HG03097 (cell line): ENCODE measurements around the gene TDRD12.
A peak's percentile ranks its signal among the peaks of the same experiment; 100 is the strongest.
"Not testable (repeated sequence)": the region's sequence is repeated elsewhere in the genome, so short reads cannot be mapped to it uniquely, and the experiment has no call there.

ENCODE experiments used
- ATAC-seq: cut with Tn5 transposase; IDR thresholded peaks from one replicate; pipeline ENCODE4 v1.9.1; 2021; ENCODE audit not compliant: unreplicated experiment, low FRiP score

TDRD12 gene

DNA sequence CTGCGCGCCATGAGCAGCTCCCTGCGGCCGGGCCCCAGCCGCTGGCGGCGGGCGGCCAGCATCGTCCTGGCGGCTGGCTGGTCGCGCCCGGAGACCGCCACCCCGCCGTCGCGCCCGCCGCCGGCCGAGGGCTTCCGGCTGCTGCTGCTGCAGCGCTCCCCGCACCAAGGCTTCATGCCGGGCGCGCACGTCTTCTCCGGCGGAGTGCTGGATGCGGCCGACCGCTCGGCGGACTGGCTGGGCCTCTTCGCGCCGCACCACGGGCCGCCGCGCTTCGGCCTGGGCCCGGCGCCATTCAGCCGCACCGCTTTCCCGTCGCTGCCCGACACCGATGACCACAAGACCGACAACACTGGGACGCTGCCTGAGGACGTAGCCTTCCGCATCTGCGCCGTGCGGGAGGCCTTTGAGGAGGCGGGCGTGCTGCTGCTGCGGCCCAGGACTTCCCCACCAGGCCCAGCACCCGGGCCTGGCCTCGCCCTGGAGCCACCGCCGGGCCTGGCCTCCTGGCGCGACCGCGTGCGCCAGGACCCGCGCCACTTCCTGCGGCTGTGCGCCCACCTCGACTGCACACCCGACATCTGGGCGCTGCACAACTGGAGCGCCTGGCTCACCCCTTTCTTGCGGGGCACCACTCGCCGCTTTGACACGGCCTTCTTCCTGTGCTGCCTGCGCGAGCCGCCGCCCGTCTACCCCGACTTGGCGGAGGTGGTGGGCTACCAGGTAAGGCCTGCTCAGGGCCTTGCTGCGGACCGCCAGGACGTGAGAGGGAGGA lies 27.4 kb upstream of the TDRD12 start:
- ATAC-seq, result peak; percentile 43

DNA sequence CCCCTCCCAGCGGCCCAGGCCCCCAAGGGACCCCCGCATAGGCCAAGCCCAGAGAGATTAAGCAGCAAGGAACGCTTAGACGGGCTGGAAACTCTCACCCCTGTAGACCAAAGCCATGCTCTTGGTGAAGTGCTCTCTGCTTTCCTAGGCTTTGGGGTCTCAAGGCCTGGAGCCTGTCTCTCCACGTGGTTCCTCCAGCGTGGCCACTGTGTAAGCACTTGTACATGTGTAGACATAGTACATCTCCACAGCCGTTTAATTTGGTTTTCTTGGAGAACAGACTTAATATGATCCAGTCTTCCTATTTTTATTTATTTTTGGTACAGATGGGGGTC lies 26.9 kb upstream of the TDRD12 start:
- peak; percentile 13 for ATAC-seq

DNA sequence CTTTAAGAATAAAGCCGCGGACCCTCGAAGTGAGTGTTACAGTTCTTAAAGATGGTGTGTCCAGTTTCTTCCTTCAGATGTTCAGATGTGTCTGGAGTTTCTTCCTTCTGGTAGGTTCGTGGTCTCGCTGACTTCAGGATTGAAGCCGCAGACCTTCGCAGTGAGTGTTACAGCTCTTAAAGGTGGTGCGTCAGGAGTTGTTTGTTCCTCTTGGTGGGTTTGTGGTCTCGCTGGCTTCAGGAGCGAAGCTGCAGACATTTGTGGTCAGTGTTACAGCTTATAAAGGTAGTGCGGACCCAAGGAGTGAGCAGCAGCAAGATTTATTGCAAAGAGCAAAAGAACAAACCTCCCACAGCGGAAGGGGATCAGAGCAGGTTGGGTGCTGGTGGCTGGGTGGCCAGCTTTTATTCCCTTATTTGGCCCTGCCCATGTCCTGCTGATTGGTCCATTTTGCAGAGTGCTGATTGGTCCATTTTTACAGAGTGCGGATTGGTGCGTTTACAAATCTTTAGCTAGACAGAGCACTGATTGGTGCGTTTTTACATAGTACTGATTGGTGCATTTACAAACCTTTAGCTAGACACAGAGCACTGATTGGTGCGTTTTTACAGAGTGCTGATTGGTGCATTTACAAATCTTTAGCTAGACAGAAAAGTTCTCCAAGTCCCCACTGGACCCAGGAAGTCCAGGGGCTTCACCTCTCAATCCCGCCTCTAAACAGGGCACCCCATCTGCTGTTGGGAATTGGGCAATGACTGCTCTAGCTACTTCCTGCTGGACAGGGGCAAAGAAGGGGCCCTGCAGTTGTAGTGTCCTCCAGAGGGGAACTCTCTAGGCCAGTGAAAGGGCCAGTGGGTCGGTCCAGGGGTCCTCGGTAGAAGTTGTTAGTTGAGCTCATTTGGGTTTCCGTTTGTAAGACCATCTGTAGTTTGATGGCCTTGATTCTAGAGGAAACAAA lies 26.1 kb upstream of the TDRD12 start:
- not testable (repeated sequence) for ATAC-seq

DNA sequence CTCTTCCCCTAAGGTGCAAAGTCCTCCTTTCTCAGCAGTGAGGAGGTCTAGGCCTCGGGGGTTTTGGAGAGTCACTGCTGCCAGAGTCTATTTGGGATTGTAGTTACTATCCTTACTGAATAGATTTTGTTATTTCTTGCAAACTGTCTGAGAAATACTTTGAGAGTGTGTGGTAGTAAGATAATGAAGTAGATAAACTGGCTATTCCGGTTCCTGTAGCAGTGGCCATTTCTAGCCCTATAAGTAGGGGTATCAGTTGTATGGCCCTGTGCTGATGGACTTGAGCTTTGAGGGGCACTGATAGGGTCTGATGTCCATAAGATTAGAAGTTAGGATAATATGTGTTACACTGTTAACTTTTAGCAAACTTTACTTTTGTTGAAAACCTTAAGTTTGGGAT lies 25.3 kb upstream of the TDRD12 start:
- ATAC-seq, result not testable (repeated sequence)

DNA sequence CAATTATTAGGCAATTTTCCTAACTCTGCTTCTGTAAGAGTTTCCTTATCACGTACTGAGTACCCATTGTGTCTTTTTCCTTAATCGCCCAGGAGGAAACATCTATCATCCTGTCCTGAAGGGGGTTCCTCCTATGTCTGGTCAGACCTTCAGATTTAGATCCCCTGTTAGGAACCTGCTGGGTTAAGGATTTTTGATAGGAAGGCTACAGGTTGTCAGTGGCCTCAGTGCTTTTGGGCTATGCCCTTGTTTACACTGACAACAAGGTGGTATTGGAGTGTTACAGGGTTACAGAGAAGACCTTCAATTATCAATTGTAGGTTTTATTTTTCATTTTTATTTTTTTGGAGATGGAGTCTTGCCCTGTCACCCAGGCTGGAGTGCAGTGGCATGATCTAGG lies 24.7 kb upstream of the TDRD12 start:
- not testable (repeated sequence) for ATAC-seq

DNA sequence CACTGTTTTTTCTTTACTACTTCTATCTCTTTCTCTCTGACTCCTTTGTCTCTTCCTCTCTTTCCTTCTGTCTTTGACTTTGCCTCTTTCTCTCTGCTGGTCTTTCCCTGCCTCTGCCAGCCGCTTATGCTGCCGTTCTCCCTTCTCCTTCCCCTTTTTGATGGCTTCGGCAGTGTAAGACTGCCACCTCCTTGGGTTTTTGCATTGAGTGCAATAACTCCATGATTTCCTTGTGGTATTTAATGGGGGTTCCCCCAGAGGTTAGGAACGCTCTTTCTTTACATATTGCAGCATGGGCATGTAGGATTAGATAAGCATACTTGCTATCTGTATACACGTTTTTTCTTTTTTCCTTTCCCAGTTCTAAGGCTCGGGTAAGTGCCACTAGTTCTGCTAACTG lies 24.1 kb upstream of the TDRD12 start:
- ATAC-seq, result not testable (repeated sequence)

DNA sequence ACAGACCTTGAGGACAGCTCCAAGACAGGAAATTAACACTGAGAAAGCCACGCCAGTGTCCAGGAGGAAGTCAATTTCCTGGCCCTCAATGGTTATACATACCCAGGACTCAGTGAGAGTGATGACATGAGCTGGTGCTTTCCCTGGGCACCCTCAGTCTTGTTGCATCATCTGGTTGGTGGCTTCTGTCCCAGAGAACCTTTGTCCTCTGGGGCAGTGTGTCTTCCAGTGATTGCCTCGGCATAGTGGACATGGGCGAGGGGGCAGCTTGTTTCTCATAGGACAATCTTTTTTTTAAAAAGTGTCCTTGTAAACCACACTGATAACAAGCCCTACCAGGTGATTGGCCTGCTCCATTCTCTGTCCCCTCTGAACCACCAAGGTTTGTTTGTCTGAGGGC lies 22.8 kb upstream of the TDRD12 start:
- not testable (repeated sequence) for ATAC-seq

DNA sequence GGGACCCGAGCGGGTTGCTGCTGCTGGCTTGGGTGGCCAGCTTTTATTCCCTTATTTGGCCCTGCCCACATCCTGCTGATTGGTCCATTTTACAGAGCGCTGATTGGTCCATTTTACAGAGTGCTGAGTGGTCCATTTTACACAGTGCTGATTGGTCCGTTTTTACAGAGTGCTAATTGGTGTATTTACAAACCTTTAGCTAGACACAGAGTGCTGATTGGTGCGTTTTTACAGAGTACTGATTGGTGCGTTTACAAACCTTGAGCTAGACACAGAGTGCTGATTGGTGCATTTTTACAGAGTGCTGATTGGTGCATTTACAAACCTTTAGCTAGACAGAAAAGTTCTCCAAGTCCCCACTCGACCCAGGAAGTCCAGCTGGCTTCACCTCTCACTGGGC lies 19.4 kb upstream of the TDRD12 start:
- ATAC-seq, result not testable (repeated sequence)

DNA sequence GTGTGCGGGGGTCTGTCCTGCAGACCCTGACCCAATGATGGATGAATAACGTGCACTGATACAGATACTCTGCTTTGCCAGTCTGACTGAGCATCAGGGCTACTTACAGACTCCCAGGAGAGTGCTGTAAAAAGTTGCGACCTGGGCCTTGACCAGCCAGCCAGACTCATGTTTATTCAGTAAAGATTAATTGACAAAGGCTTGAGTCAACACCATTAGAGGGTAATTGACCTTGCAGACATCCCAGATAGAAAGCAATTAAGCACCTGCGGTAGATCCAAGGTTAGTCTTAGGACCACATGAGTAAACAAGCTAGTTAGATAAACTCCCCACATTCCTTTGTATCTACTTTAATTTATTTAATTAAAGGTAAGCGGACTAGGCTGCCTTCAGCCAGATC lies 17.6 kb upstream of the TDRD12 start:
- ATAC-seq, result no peak

DNA sequence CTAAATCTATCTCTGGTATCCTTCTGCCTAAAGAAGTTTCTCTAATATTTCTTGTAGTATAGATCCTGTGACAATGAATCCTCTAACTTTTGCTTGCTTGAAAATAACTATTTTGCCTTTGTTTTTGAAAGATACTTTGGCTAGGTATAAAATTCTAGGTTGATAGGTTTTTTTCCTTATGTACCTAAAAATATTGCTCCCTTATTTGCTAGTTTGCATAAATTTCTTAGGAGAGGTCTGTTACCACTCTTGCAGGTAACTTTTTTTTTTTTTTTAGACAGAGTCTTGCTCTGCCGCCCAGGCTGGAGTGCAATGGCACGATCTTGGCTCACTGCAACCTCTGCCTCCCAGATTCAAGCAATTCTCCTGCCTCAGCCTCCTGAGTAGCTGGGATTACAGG lies 15.6 kb upstream of the TDRD12 start:
- not testable (repeated sequence) for ATAC-seq

DNA sequence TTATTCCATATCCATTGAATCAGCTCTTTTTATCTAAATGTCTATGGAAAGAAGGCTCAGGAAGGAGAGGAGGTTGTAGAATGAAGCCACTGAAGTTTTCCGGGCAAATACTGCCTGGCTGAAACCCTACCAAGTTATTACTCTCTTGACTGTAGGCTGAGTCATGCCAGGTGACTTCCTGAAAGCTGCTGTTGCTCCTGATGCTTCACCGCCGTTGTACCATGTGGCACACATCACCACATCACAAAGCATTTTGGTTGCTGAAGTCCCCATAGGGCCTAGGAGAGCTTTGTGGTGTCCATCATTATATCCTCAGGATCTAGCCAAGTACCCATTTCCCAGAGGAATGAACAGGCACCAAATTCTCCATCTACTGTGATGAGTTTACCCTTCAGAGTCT lies 11.1 kb upstream of the TDRD12 start:
- no peak for ATAC-seq

DNA sequence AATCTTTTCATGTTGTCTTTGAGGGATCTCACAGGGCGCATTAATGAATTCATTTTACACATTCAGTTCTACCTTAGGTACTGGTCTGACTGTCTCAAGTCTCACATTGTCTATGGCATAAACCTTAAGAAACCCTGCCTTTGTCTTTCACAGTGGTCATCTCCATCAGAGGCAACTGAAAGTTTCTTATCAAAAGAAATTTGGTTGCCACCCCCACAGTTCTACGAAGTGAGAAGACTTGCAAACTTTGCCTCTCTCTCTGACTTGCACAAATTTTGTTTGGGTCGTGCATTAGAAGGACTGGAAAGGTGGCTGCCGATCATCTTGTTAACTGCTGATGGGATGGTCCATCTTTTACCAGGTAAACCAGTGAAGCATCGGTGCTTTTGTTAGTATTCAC lies 10.5 kb upstream of the TDRD12 start:
- no peak for ATAC-seq

DNA sequence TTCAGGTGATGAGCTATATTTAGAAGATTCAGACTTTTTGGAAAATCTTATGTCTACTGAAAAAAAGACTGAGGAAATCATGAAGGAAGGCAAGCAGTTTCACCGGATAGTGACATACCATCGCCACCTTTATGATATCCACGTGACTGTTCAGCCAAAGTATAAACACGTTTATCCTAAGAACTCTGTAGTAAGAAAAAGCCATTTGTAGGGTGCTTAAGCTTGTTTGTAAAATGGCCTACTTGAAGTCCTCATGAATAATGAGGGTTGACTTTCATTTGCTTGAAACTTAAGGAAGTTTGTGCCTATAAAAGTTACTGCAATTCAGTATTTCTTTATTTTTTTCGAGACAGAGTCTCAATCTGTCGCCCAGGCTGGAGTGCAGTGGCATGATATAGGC lies 7.8 kb upstream of the TDRD12 start:
- ATAC-seq, result no peak

DNA sequence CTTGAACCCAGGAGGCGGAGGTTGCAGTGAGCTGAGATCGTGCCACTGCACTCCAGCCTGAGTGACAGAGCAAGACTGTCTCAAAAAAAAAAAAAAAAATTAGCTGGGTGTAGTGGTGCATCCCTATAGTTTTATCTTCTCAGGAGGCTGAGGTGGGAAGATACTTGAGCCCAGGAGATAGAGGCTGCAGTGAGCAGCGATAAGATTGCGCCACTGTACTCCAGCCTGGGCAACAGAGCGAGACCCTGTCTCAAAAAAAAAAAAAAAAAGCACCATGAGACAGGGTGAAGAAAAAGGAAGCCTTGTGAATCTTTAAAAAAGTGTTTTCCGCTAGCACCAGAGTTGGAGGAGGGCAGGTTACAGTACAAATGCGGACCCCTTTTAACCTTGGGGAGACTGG lies 3.4 kb upstream of the TDRD12 start:
- not testable (repeated sequence) for ATAC-seq

DNA sequence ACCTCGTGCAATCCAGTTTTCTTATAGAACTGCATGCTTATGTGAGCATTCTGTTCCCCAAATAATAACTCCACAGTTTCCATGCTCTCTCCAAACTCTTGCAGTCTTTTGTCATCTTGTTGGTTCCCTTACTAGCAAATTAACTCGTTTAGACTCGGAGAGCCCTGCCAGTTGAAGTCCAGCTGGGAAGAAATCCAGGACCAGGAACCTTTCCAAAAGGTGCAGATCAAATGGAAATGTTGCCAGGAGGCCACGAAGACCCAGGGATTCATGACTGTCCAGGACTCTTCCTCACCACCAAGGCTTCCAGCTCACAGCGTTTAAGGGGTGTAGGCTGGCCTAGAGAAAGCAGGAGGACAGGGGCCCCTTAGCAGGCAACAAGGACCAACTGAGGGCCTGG lies 2.1 kb upstream of the TDRD12 start:
- no peak for ATAC-seq

DNA sequence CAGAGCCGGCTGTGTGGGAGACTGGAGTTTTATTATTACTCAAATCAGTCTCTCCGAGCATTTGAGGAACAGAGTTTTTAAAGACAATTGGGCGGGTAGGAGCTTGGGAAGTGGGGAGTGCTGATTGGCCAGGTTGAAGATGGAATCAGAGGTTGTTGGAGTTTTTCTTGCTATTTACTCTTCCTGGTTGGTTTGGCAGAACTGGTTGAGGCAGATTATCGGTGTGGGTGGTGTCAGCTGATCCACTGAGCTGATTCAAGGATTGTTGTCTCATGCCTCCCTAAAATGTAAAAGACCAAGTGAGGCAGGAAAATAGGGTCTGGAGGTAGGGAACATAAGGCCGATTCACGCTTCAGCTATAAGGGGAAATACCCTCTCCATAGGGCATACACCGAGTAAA lies 1.3 kb upstream of the TDRD12 start:
- ATAC-seq, result no peak

DNA sequence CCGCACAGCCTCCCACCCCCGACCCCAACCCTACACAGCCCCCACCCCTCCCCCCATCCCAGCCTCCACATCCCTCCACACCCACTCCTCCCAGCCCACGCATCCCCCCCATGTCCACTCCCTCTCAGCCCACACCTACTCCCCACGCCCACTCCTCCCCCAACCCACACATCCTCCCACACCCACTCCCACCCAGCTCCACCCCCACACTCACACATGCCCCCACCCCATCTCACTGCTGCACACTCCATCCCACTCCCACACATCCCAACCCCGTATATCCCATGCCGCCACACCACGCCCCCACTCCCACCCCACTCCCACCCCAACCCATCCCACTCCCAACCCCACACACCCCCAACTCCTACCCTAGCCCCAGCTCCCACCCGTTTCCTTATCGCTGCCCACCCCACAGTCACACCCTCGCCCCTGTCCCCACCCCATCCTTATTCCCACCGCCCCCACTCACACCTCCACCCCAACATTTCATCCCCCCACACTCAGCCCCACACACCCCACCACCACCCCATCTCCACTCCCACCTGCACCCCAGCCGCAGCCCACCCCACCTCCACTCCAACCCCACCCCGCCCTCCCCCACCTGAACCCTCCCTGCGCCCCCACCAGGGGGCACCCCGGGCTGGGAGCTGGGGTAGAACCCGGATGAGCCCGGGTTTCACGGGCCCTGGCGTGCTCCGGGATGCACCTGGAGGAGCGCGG lies 809 bp downstream of the TDRD12 start:
- no peak for ATAC-seq

DNA sequence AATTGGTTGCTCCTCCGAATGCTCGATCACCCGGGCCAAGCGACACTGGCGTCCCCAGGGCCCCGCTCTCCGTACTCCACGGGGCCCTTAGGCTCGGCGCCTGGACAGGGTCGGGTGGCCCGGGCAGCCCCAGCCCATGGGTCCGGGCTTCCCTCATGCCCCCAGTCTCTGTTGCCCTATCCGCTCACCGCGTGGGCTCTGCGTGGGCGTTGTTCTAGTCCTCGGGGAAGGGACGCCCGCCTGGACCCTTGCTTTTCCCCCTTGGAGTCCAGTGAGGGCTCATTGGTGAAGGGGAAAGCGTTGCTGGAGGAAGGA lies 1.3 kb downstream of the TDRD12 start:
- ATAC-seq, result no peak

DNA sequence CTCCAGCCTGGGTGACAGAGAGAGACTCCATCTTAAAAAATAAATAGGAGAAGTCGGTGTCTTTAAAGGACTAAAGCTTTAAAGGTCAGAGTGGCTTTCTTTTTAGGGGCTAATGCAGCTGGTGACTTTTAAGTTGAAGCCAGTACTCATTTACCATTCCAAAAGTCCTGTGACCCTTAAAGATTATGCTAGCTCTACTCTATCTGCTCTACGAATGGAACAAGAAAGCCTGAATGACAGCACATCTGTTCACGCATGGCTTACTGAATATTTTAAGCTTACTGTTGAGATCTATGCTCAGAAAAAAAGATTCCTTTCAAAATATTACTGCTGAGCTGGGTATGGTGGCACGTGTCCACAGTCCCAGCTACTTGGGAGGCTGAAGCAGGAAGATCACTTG lies 16.4 kb downstream of the TDRD12 start:
- ATAC-seq, result no peak

DNA sequence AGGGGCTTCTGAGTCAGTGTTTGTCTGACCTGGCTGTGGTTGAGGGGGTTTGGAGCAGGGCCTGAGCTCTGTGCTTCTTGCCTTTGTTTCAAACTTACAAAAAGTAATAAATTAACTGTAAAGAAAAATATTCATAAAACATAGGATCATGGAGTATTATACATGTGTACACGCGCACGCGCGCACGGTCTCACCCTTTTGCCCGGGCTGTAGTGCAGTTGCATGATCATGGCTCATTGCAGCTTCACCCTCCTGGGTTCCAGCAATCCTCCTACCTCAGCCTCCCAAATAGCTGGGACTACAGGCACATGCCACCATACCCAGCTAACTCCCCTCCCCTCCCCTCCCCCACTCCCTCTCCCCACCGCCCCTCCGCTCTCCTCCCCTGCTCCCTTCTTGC lies 23.5 kb downstream of the TDRD12 start:
- no peak for ATAC-seq

DNA sequence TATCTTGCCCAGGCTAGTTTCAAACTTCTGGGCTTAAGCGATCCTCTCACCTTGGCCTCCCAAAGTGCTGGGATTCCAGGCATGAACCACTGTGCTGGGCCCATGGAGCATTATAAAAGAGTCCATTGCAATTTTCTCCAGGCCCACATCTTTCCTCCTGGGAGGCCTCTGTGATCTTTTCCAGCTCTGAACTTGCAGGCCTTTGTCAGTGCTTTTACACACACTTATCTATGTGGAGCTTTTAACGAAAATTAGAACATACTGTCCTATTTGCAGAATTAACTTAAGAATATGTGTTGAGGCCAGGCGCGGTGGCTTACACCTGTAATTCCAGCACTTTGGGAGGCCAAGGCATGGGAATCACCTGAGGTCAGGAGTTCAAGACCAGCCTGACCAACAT lies 23.9 kb downstream of the TDRD12 start:
- no peak for ATAC-seq
